ENCODE measurements around the gene SLX1A. TPM values are rescaled to one million over a fixed set of nuclear protein-coding genes. Genes with fewer than 3 reads are reported as not detected.
"Not testable (repeated sequence)": the region's sequence is repeated elsewhere in the genome, so short reads cannot be mapped to it uniquely, and the experiment has no call there.

Gene SLX1A
- total and polyA plus RNA-seq, 2 experiments from 2014 or later, result 29.5 to 97.5 TPM

- no peak for TF ChIP-seq REST (IDR thresholded peaks at IDR 0.05; ENCODE audit: unreplicated experiment)
- no peak for TF ChIP-seq ETS1 (IDR thresholded peaks at IDR 0.05)
- no peak for TF ChIP-seq CTCF (conservative IDR thresholded peaks at IDR 0.05; ENCODE audit: low read depth in 2 of 2)
- TF ChIP-seq ZNF114 (CRISPR knock-in tag; IDR thresholded peaks at IDR 0.05), result no peak
- TF ChIP-seq POLR2AphosphoS5 (IDR thresholded peaks at IDR 0.05; ENCODE audit: low read depth), result no peak
- no peak for TF ChIP-seq ZNF331 (CRISPR knock-in tag; IDR thresholded peaks at IDR 0.05; ENCODE audit: low read depth)
- TF ChIP-seq EZH2 (IDR thresholded peaks at IDR 0.05; ENCODE audit: low read depth, unreplicated experiment), result no peak
- TF ChIP-seq EZH2phosphoT487 (IDR thresholded peaks at IDR 0.05; ENCODE audit: unreplicated experiment), result no peak
Measured at GRCh38 chr16:30173054-30173453, 20.6 kb upstream of the SLX1A start (continued).

- DNase-seq (ENCODE audit: low spot score); H3K27ac ChIP-seq (ENCODE audit: low read depth); H3K79me2 ChIP-seq (replicated peaks; ENCODE audit: insufficient read depth); H2AFZ ChIP-seq; H3K9me3 Mint-ChIP-seq; H3K27me3 ChIP-seq (ENCODE audit: insufficient read depth); H3K4me3 ChIP-seq; H3K36me3 ChIP-seq (ENCODE audit: insufficient read depth); H3K36me3 Mint-ChIP-seq (ENCODE audit: low read depth); H3K4me3 Mint-ChIP-seq; H3K27ac Mint-ChIP-seq; H3K4me1 Mint-ChIP-seq; H3K9me2 ChIP-seq (ENCODE audit: insufficient read depth); H4K20me1 ChIP-seq (replicated peaks; ENCODE audit: insufficient read depth); ATAC-seq; H3K4me1 ChIP-seq (ENCODE audit: insufficient read depth); H3F3A ChIP-seq (replicated peaks; ENCODE audit: low read depth); H3K4me2 ChIP-seq: not testable (repeated sequence)
- H3K27me3 Mint-ChIP-seq (ENCODE audit: insufficient read depth, low read depth, poor library complexity), result peaks cover 18% of the 10 kb centered on the region
Measured at GRCh38 chr16:30176876-30177275, 16.8 kb upstream of the SLX1A start.
